Measurements from ENCODE around the gene SIX6.

SIX6 gene

DNA sequence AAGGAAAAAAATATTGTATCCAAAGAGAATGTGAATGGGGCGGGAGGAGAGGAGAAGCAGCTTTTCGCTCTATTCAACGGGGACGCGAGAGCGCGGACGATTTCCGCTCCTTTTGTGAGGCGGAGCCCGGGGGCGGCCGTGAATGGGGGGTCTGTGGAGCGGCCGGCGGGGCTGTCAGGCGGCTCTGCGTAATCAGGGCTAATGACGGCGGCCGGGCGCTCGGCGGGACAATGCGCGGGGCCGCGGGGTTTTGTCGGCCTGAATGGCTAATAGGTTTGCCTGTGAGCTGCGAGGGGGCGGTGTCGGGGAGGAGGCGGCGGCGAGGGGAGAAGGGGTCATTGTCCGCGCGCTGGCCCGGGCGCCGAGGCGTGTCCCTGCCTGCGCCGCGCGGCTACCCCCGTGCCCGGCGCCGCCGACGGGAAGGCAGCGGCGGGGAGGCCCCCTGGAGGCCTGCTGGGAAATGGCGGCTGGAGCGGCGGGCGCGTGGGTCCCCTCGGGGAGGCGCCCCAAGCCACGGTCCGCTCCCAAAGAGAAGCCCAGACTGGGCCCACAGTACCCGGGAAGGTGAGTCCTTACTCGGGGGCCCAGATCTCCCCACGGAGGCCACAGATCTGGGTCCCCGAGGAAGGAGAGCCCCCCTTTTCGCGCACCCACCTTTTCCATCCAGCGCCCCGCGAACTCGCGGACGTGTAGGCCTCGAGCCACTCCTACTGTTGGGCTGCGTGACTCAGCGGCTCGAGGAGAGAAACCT is 6.0 kb downstream of the SIX6 start:
- Histone ChIP-seq H3K27ac (ENCODE audit: low read depth, low read length, severe bottlenecking) (peak overlapping the region; percentile 64), H3K9me3 (ENCODE audit: control insufficient read depth, low read length) (no peaks in the 10 kb centered on the region), H3K4me1 (ENCODE audit: control insufficient read depth, insufficient read depth, low read length, poor library complexity, severe bottlenecking) (no peaks in the 10 kb centered on the region), H3K36me3 (ENCODE audit: control insufficient read depth, insufficient read depth, low read length) (no peaks in the 10 kb centered on the region), H3K4me3 (ENCODE audit: extremely low read depth, insufficient read depth, low read length, poor library complexity, severe bottlenecking) (peak overlapping the region; percentile 50)
- 1% methylated on average over 38 to 70 of the region's 79 CpGs for WGBS, 2 experiments (ENCODE audit: insufficient coverage in 2 of 2)

GRCh38 chr14:60515511-60516289 is 6.8 kb downstream of the SIX6 start:
- Histone ChIP-seq H3K9me3 (ENCODE audit: control insufficient read depth, low read length) (no peaks in the 10 kb centered on the region), H3K4me3 (ENCODE audit: extremely low read depth, insufficient read depth, low read length, poor library complexity, severe bottlenecking) (peak overlapping the region; percentile 50), H3K36me3 (ENCODE audit: control insufficient read depth, insufficient read depth, low read length) (no peaks in the 10 kb centered on the region), H3K27ac (ENCODE audit: low read depth, low read length, severe bottlenecking) (no peak overlapping the region), H3K4me1 (ENCODE audit: control insufficient read depth, insufficient read depth, low read length, poor library complexity, severe bottlenecking) (no peaks in the 10 kb centered on the region)
- 9 to 10% methylated on average over 62 to 65 of the region's 66 CpGs for WGBS, 2 experiments (ENCODE audit: insufficient coverage in 2 of 2)

DNA sequence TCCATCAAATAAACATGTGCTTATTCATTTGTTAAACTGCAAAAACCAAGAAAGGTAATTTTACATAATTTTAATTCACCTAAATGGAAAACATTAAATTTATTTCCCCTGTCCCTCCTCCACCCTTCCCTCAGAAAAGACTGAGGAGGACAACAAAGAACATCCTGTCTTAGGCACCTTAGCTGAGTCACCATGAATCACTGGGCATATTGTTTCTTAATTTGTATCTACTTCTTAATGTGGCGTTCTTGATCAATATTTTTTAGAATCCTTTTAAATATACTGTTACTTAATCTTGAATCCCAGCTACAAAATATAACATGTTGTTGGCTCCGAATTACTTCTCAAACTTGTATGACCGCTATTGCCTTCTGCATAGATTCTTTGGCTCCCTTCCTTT is 23.5 kb downstream of the SIX6 start:
- H3K27ac ChIP-seq (ENCODE audit: low read depth, low read length, severe bottlenecking): no peak overlapping the region
- WGBS, 2 experiments (ENCODE audit: insufficient coverage in 2 of 2): 36 to 100% methylated on average over 1 to 2 of the region's 3 CpGs
- H3K4me1 ChIP-seq (ENCODE audit: control insufficient read depth, insufficient read depth, low read length, poor library complexity, severe bottlenecking): no peaks in the 10 kb centered on the region

GRCh38 chr14:60537663-60538062 is 28.7 kb downstream of the SIX6 start:
- Histone ChIP-seq H3K36me3 (ENCODE audit: control insufficient read depth, insufficient read depth, low read length) (no peaks in the 10 kb centered on the region), H3K4me3 (ENCODE audit: extremely low read depth, insufficient read depth, low read length, poor library complexity, severe bottlenecking) (no peak overlapping the region), H3K27ac (ENCODE audit: low read depth, low read length, severe bottlenecking) (no peak overlapping the region), H3K9me3 (ENCODE audit: control insufficient read depth, low read length) (peaks cover 3% of the 10 kb centered on the region), H3K4me1 (ENCODE audit: control insufficient read depth, insufficient read depth, low read length, poor library complexity, severe bottlenecking) (no peaks in the 10 kb centered on the region)

More for the DNA sequence above, 23.5 kb downstream of the SIX6 start:
- H3K36me3 ChIP-seq (ENCODE audit: control insufficient read depth, insufficient read depth, low read length): no peaks in the 10 kb centered on the region
- H3K9me3 ChIP-seq (ENCODE audit: control insufficient read depth, low read length): no peaks in the 10 kb centered on the region
- no peak overlapping the region for H3K4me3 ChIP-seq (ENCODE audit: extremely low read depth, insufficient read depth, low read length, poor library complexity, severe bottlenecking)

GRCh38 chr14:60544659-60545058 is 35.7 kb downstream of the SIX6 start:
- WGBS, 2 experiments (ENCODE audit: insufficient coverage in 2 of 2): no CpG with 5 or more reads among the region's 2 CpGs
- Histone ChIP-seq H3K27ac (ENCODE audit: low read depth, low read length, severe bottlenecking) (no peak overlapping the region), H3K9me3 (ENCODE audit: control insufficient read depth, low read length) (no peaks in the 10 kb centered on the region), H3K4me3 (ENCODE audit: extremely low read depth, insufficient read depth, low read length, poor library complexity, severe bottlenecking) (no peak overlapping the region), H3K36me3 (ENCODE audit: control insufficient read depth, insufficient read depth, low read length) (no peaks in the 10 kb centered on the region), H3K4me1 (ENCODE audit: control insufficient read depth, insufficient read depth, low read length, poor library complexity, severe bottlenecking) (no peaks in the 10 kb centered on the region)

- Histone ChIP-seq H3K9me3 (ENCODE audit: control insufficient read depth, low read length) (no peaks in the 10 kb centered on the region), H3K4me3 (ENCODE audit: extremely low read depth, insufficient read depth, low read length, poor library complexity, severe bottlenecking) (no peak overlapping the region), H3K4me1 (ENCODE audit: control insufficient read depth, insufficient read depth, low read length, poor library complexity, severe bottlenecking) (no peaks in the 10 kb centered on the region), H3K27ac (ENCODE audit: low read depth, low read length, severe bottlenecking) (no peak overlapping the region), H3K36me3 (ENCODE audit: control insufficient read depth, insufficient read depth, low read length) (no peaks in the 10 kb centered on the region)
- WGBS, 2 experiments (ENCODE audit: insufficient coverage in 2 of 2): 100% methylated on average over 1 of the region's 1 CpG
These were observed 44.9 kb downstream of the SIX6 start for GRCh38 chr14:60553808-60554207.

DNA sequence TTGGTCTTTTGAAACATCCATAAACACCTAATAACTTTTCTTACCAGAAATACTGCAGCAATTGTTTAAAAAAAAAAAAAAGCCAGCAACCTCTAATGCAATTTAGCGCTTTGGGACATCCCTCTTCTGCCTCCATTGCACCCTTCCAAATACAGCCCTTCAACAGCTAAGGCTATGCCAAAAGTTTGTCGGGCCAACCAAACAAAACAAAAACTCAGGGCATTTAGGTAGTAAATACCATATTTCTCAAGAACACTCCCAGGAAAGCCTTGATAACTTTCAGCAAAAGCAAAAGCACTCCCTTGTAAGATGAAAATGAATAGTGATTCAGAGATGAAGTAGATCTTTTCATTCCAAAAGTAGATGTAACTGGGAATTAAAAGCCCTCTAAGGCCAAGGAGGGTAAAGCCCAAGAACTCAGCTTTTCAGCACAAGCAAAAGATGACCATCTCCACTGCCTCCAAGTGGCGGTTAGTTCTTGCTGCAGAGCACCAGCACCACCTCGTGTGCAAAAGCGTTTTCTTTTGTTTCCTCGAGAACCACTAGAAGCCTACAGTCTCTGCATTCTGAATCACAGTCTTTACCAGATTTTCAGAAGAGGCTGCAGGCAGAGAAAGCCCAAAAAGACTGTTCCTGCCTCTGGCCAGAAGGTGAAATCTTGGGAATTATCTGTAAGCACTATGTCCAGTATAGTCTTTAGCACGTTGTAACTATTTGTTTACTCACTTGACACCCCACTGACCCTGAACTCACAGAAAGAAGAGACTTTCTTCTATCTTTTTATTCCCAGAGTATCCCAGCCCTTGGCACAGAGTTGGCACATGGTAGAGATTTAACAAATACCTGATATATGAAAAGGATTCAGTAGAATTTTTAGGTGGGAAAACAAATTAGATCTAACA is 53.1 kb downstream of the SIX6 start:
- Histone ChIP-seq H3K36me3 (ENCODE audit: control insufficient read depth, insufficient read depth, low read length) (no peaks in the 10 kb centered on the region), H3K4me3 (ENCODE audit: extremely low read depth, insufficient read depth, low read length, poor library complexity, severe bottlenecking) (no peak overlapping the region), H3K9me3 (ENCODE audit: control insufficient read depth, low read length) (no peaks in the 10 kb centered on the region), H3K4me1 (ENCODE audit: control insufficient read depth, insufficient read depth, low read length, poor library complexity, severe bottlenecking) (no peaks in the 10 kb centered on the region), H3K27ac (ENCODE audit: low read depth, low read length, severe bottlenecking) (no peak overlapping the region)
- 0 to 43% methylated on average over 4 of the region's 7 CpGs for whole genome bisulfite sequencing, 2 experiments (ENCODE audit: insufficient coverage in 2 of 2)

Measured in mesodermal cell (in vitro differentiated cells).